Rectal smooth muscle tissue (tissue), 1 donor: ENCODE measurements around the gene IQCE.
A peak's percentile ranks its signal among the peaks of the same experiment; 100 is the strongest.

Experiments
- H3K27ac ChIP-seq: one replicate; pipeline ENCODE4 v1.7.0; 2013; ENCODE audit warnings: low read depth, low read length, inconsistent platforms
- H3K27me3 ChIP-seq: one replicate; pipeline ENCODE4 v1.7.0; 2013; ENCODE audit warnings: low read length; ENCODE audit not compliant: control insufficient read depth, insufficient read depth
- H3K36me3 ChIP-seq: one replicate; pipeline ENCODE4 v1.7.0; 2013; ENCODE audit warnings: low read length; ENCODE audit not compliant: control insufficient read depth, insufficient read depth
- H3K4me1 ChIP-seq: one replicate; pipeline ENCODE4 v1.7.0; 2013; ENCODE audit warnings: low read length; ENCODE audit not compliant: control insufficient read depth, insufficient read depth
- H3K4me3 ChIP-seq: one replicate; pipeline ENCODE4 v1.7.0; 2013; ENCODE audit warnings: low read length
- H3K9ac ChIP-seq: one replicate; pipeline ENCODE4 v1.7.0; 2013; ENCODE audit warnings: low read length

The IQCE gene

DNA sequence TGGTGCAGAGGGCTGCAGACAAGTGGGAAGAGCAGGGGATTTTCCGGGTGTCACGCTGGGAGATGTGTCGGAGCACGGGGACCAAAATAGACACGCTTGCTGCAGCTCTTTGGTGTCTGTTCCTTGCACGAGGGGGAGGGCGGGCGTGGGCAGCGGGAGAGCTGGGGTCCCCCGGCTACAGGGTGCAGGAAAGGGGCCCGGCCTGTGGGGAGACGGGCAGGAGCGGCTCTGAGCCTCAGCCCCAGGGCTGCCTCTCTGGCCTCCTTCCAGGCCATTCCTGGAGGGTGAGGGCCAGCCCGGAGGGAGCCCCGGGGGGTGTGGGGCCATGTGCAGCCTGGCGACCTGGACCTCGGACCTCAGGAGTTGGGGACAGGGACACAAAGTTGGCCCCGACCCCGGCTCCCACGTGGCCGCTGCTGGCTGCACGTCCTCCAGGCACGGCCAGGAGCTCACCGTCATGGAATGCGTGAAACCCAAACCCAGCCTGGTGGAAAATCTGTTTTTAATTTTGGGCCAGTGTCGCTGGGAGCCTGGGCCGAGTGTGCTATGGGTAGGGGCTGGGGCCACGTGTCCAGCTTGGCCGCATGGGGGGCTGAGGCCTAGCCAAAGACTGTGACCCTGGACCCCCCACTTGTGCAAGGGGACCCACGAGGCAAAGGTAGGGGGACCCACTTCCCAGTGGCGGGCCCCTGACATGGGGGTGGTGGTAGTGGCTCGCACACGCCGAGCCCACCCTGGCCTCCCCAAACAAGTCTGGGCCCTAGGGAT, 79.6 kb downstream of the IQCE start:
- Histone ChIP-seq H3K36me3 (no peaks in the 10 kb centered on the region), H3K27me3 (no peaks in the 10 kb centered on the region), H3K9ac (no peak overlapping the region), H3K4me3 (no peak overlapping the region), H3K4me1 (peaks cover 36% of the 10 kb centered on the region), H3K27ac (no peak overlapping the region)

DNA sequence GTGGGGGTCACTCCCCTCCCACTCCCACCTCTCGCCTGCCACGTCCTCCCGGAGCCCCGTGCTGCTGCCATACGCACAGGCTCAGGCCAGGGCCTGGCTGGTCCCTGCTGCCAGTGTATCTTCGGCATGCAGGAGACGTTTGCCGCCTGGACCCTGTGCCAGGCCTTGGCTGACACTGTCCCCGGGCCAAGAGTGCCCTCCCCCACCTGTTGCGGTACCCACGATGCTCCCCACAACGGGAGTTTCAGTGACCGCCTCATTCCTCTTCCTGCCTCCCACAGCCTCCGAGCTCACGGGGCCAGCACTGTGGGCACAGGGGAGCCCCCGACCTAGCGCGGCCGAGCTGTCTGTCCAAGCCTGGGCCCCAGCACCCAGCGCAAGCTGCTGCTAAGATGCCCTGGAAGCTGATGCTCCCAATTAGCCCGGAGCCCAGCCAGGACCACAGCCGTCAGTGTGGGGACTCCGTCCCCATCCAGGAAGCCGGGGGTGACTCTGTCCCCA, 80.5 kb downstream of the IQCE start:
- Histone ChIP-seq H3K9ac (no peak overlapping the region), H3K4me1 (peaks cover 29% of the 10 kb centered on the region), H3K4me3 (no peak overlapping the region), H3K27ac (no peak overlapping the region), H3K27me3 (no peaks in the 10 kb centered on the region), H3K36me3 (no peaks in the 10 kb centered on the region)

DNA sequence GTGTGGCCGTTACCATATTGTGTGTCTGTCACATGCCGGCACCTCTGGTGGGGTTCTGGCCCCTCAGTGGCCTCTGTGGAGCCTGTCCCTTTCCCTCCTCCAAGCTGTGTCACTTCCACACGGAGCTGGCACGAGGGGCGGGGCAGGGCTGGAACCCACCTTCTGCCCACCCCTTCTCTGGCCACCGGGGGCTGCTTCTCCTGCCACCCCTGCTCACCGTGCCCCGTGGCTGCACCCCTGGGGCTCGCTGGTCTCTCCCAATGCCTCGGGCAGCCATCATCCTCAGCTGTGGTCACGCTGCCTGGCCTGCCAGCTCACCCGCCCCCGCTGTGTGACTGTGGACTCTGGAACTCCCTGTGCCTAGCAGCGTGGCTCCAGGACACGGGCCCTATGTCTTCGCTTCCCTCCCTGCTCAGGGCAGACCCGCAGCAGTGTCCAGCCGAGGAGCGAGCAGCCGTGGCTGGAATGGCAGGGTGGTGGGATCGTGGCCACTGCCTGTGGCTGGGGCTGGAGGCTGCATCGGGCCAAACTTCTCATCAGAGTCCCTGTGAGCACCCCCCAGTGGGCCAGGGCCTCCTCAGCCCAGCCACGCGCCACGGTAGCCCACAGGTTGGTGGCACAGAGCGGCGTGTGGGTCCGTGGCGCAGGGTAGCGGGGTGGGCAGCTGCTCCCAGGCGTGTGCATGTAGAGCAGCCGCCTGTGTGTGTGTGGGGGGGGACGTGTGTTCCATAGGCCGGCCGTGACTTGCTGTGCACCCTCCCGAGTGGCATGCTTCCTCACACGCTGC, 81.1 kb downstream of the IQCE start:
- no peaks in the 10 kb centered on the region for H3K36me3 ChIP-seq
- no peak overlapping the region for H3K27ac ChIP-seq
- H3K27me3 ChIP-seq = no peaks in the 10 kb centered on the region
- peaks cover 29% of the 10 kb centered on the region for H3K4me1 ChIP-seq
- H3K9ac ChIP-seq = no peak overlapping the region
- H3K4me3 ChIP-seq = no peak overlapping the region

DNA sequence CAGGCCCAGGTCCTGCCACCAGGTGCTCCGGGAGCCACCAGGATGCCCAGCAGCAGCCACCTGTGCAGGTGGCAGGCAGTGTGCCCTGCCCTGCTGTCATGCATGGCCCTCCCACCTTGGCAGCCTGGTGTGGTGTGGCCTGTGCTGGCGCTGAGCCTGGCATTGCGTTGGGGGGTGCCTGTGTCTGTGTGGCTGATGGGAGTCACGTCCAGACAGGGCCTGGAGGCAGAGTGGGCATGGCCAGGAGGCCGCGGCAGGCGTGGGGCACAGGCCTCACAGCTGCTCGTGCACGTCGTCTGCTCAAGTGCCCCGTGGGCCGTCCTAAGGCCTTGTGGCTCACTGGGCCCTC, 81.7 kb downstream of the IQCE start:
- no peaks in the 10 kb centered on the region for H3K27me3 ChIP-seq
- no peaks in the 10 kb centered on the region for H3K36me3 ChIP-seq
- no peak overlapping the region for H3K27ac ChIP-seq
- no peak overlapping the region for H3K9ac ChIP-seq
- H3K4me3 ChIP-seq = no peak overlapping the region
- H3K4me1 ChIP-seq = peaks cover 29% of the 10 kb centered on the region

DNA sequence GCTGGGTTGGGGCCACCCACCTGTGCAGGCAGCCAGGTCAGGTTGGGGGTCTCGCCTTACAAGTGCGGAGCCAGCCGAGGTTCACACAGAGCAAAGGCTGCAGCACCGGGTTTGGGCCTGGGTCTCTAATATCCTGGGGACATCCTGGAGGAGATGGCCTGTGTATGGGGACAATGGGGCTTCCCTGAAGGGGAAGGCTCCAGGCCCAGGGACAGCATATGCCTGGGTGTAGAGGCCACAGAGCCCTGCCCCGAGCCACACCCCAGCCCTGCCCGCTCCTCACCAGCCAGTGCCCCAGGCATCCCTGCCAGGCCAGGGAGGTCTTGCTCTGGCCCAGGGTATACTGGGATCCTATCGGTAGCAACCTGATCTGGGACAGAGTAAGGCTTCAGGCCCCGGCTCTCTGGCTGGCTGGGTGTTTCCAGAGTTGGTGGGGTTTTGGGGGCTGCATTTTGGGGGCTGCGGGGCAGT, 82.1 kb downstream of the IQCE start:
- Histone ChIP-seq H3K36me3 (no peaks in the 10 kb centered on the region), H3K4me1 (peaks cover 27% of the 10 kb centered on the region), H3K27ac (peak overlapping the region; percentile 56), H3K4me3 (peak overlapping the region; percentile 13), H3K27me3 (no peaks in the 10 kb centered on the region), H3K9ac (no peak overlapping the region)

DNA sequence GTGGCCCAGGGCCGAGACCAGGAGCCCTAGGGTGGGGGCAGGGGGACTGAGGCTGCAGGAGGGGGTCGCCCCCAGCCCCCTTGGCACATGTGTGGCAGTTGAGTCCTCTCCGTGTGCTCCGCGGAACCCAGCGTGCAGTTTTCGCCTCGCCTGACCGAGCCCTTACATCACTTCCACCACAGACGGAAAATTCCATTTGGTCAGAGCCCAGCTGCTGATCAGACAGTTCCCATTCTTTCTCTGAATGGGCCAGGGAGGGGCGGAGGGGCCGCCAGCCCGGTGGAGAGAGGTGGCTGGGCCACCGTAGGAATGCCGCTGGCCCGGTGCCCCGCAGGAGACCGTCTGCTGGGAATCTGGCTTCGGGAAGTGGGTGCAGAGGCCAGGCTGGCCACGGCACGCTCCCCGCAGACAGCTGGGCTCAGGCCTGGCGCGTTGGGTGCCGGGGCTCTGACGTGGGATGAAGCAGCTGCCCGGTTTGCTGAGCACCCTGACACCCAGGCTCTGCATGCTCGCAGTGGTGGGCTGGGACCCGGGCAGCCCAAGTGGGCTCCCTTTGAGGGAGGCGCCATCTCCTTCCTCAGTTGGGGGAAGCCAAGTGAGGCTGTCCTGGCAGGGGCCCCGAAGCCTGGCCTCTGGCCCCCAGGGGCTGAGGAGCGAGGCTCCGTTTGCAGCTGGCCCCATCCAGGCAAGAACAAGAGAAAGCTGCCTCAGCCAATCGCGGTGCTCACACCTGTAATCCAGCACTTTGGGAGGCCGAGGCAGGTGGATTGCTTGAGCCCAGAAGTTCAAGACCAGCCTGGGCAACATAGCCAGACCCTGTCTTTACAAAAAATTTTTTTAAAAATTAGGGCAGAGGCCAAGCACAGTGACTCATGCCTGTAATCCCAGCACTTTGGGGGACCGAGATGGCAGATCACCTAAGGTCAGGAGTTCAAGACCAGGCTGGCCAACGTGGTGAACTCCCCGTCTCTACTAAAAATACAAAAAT, 82.9 kb downstream of the IQCE start:
- Histone ChIP-seq H3K36me3 (no peaks in the 10 kb centered on the region), H3K4me3 (peak overlapping the region; percentile 13), H3K27ac (peak overlapping the region; percentile 56), H3K27me3 (no peaks in the 10 kb centered on the region), H3K9ac (no peak overlapping the region), H3K4me1 (peaks cover 19% of the 10 kb centered on the region)

DNA sequence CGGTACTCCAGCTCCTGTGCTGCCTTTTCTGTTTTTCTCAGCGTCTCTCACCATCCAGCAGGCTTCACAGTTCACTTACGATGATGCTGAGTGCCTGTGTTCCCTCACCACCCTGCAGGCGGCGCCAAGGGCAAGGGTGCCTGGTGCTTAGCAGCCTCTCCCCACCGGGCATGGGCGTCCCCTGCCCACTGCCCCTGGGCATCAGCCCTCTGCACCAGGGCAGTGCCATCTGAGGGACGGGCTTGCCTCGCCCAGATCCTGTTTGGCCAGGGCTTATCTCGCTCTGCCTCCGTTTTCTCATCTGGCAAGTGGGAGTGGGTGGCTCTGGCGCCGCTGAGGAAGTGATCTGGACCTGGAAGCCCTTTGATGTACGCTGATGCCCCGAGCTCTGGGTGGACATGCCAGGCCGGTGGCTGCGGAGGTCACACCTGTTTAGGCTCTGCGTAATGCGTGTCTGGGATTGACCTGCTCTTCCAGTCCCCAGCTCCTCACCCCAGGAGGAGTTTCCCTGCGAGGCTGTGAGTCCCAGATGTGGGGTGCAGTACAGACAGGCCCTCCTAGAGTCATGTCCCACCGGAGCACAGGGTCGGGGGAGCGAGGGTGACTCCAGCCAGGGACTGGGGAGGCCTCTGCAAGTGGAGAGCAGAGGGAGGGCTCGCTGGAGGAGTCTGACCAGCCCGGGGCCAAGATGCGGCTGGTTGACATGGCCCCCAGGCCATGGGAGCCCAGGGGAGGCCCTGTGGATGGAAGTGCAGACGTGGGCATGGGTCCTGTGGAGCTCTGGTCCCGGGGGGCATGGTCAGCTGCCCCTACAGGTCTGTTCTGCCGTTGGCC, 84.8 kb downstream of the IQCE start:
- Histone ChIP-seq H3K27me3 (no peaks in the 10 kb centered on the region), H3K4me1 (peaks cover 13% of the 10 kb centered on the region), H3K27ac (no peak overlapping the region), H3K9ac (no peak overlapping the region), H3K4me3 (no peak overlapping the region), H3K36me3 (no peaks in the 10 kb centered on the region)

DNA sequence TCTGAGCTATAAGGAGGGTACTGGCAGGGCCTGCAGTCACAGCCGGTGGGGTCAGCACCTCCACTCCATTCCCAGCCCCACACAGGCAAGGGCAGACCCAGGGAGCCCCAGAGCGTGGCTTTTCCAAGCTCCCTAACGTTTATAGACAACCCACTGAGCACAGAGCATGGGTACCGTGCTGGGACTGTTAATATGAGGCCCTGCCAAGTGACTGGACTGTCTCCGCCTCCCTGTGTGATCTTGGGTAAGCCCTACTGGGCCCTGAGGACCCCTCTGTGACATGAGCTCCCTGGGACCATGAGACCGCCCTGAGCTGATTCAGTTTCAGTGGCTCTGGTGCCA, 85.4 kb downstream of the IQCE start:
- Histone ChIP-seq H3K27ac (no peak overlapping the region), H3K9ac (no peak overlapping the region), H3K27me3 (no peaks in the 10 kb centered on the region), H3K4me3 (no peak overlapping the region), H3K4me1 (peaks cover 10% of the 10 kb centered on the region), H3K36me3 (no peaks in the 10 kb centered on the region)

DNA sequence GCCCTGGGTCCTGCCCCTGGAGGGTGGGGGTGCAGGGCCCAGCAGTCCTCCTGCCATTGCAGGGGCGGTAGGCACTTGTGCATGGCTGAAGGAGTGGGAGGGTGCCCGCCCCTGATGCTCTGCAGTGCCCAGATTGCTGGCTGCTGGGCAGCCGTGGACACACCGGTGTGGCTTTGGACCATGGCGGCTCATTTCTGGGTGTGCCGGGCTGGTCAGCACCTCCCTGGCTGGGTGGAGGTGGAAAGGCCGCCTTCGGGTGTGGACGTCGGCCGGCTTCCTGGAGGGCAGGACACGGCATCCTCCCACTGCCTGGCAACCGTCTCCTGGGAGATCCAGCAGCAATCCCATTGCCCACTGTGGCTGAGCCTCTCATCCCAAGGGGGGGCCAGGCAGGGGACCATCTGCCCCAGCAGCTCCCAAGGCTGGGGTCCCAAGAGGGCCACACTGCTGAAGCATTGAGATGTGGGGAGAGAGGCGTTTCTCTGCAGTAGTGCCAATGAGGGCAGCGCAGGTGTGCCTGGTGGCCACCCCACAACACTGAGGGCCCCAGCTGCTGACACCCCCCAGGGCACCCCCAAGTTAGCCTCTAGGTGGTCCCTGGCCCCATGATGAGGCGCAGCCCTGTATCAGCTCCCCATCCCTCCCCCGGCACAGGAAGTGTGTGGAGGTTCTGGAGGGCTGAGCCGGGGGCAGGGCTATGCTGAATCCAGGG, 85.9 kb downstream of the IQCE start:
- H3K4me1 ChIP-seq = peaks cover 9% of the 10 kb centered on the region
- no peak overlapping the region for H3K27ac ChIP-seq
- H3K4me3 ChIP-seq = no peak overlapping the region
- H3K36me3 ChIP-seq = no peaks in the 10 kb centered on the region
- no peaks in the 10 kb centered on the region for H3K27me3 ChIP-seq
- no peak overlapping the region for H3K9ac ChIP-seq

DNA sequence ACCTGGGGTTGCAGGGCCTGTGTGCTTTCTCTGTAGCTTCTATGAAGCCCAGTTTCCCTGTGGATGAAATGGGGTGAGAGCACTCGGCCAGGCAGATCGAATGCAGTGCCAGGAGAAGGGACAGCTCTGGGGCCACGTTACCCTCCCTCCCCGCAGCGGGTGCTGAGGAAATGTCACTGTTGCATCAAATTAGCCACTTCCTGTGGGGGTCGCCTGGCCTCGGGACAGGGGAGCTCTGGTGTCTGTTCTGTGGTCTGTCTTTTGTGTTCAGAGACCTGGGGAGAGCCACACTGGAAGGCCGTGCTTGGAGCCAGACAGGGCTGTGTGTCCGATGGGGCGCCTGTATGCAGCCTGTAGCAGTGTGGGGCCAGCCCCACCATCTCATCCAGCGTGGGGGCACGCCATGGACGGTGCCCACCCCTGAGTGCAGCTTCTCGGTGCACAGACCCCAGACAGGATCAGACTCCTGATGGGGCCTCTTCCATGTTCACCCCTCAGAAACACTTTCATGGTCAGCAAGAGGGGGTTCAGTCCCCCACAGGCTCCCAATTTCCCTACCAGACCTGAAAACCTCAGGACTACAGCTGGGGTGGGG, 86.6 kb downstream of the IQCE start:
- Histone ChIP-seq H3K9ac (no peak overlapping the region), H3K4me1 (peaks cover 9% of the 10 kb centered on the region), H3K36me3 (no peaks in the 10 kb centered on the region), H3K27ac (no peak overlapping the region), H3K4me3 (peak overlapping the region; percentile 2), H3K27me3 (no peaks in the 10 kb centered on the region)

DNA sequence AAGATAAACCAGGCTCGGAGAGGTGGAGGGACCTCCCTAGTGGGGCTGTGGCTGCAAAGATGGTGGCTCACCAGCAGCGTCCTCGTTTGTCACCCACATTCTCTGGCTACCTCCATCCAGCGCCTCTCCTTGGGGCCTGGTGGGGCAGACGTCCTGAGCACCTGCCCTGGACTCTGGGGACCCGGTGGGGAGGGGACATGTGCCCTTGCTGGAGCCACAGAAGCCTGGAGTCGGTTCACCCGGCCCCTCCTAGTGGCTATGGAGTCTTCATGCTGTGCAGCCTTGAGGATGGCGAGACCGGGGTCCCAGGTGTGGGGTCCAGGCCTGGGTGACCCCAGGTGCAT, 87.5 kb downstream of the IQCE start:
- Histone ChIP-seq H3K9ac (no peak overlapping the region), H3K4me3 (no peak overlapping the region), H3K27me3 (no peaks in the 10 kb centered on the region), H3K36me3 (no peaks in the 10 kb centered on the region), H3K27ac (no peak overlapping the region), H3K4me1 (peaks cover 3% of the 10 kb centered on the region)
